ENCODE data around the gene B3GNT2.

- no peak for TF ChIP-seq MAZ (IDR thresholded peaks at IDR 0.05; ENCODE audit: borderline replicate concordance, low read depth, low read length)
- TF ChIP-seq CTCF (conservative IDR thresholded peaks at IDR 0.05; ENCODE audit: low read depth, low read length): no peak
- TF ChIP-seq RAD21 (IDR thresholded peaks at IDR 0.05; ENCODE audit: low read length): no peak
- no peak for TF ChIP-seq POLR2A (IDR thresholded peaks at IDR 0.05; ENCODE audit: low read depth, low read length)
- TF ChIP-seq USF2 (IDR thresholded peaks at IDR 0.05; ENCODE audit: low read depth, low read length): no peak
- no peak for TF ChIP-seq FOS (IDR thresholded peaks at IDR 0.05; ENCODE audit: low read depth, low read length)
Measured at GRCh38 chr2:62176801-62177200, 19.1 kb upstream of the B3GNT2 start.
